Cortex of kidney (tissue), 1 donor: ENCODE measurements around the gene LEUTX.
"Not testable (repeated sequence)": the region's sequence is repeated elsewhere in the genome, so short reads cannot be mapped to it uniquely, and the experiment has no call there.

Experiments
- DNase-seq: peaks from one replicate; lab custom pipeline; 2025; lab: John Stamatoyannopoulos, UW

LEUTX gene, protein sequence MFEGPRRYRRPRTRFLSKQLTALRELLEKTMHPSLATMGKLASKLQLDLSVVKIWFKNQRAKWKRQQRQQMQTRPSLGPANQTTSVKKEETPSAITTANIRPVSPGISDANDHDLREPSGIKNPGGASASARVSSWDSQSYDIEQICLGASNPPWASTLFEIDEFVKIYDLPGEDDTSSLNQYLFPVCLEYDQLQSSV

DNA sequence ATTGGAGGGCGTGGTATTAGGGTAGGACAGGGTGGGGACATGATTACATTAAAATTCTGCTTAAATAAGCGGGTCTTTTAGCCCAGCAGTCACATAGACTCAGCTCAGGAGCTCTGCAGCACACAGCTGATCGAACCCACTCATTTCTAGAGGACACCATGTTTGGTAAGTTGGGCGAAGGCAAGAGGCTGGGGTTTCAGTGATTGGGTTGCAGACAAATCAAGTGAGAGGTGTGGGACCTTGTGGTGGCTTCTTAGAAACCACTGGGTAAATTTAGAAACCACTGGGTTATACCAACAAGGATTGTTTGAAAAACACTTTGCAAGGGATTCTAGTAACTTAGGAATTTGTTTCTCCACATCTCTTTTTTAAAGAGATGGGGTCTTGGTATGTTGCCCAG is at the start of gene LEUTX:
Gene LEUTX (plus strand): TSS at position 92 of the 400 bp plus-strand sequence. CDS start 67 bp downstream, at position 159.
- no peak for DNase-seq

DNA sequence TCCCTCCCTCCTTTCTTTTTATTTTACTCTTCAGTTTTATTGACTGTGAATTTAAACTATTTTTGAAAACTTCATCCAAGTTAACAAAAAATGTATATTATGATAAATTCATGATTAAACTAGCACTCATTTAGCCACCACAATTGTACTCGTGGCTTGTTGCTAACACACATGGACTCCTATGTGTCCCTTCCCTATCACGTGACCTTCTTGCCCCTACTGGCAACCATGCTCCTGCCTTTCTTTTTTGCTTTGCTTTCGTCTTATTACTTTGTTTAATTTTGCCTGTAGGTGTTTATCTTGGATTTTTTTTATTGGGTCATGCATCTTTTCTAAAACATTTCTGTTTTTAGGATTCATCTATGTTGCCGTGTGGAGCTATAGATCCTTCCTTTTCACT is 49.1 kb upstream of the LEUTX start:
- DNase-seq = no peak

DNA sequence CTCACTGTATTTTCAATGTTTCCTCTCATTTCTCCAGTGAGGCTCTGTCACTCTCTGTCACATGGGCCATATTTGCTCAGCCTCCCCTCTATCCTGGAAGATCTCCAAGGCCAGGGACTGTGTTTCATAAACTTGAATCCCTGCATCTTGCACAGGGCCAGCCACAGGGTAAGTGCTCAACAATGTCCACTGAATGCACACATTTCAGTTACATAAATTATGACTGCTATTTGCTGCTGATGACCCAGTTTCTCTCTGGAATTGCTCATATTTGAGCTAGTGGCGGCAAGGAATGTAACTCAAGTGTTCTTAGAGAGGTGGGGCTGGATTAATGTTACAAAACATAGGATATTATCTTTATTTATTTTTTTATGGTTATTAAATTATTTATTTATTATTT is 47.0 kb upstream of the LEUTX start:
- no peak for DNase-seq

DNA sequence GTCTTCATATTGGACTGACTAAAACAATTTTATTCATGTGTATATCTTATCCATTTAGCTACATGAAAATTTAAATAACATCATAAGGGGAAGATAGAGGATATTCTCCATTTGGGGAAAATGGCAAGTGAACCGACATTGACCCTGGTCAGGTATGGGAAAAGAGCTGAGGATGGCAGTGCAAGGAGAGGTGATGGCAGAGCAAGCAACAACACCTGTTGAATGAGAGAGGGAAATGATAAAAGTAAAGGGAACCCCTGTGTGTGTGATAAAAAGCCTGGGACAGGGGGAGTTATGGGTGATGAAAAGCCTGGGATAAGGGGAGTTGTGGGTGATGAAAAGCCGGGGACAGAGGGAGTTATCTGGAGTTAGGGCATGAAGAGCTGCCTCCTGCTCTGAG is 44.8 kb upstream of the LEUTX start:
- no peak for DNase-seq

DNA sequence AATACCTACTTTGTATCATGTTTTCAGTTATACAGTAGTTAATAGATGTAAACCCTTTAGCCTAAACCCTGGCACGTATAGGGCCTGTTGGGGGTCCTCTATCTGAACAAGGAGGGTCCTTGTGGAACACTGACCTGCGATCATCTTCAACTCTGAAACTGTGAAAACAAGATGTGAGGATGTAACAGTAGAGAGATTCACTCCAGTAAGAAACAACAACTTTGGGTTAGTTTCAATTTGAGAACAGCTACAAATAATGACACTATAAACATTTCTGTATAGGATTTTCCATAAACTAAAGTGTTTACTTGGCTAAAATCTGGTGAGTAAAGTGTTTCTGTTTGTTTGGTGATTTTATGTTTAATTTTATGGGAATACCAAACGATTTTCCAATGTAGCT is 43.0 kb upstream of the LEUTX start:
- no peak for DNase-seq

DNA sequence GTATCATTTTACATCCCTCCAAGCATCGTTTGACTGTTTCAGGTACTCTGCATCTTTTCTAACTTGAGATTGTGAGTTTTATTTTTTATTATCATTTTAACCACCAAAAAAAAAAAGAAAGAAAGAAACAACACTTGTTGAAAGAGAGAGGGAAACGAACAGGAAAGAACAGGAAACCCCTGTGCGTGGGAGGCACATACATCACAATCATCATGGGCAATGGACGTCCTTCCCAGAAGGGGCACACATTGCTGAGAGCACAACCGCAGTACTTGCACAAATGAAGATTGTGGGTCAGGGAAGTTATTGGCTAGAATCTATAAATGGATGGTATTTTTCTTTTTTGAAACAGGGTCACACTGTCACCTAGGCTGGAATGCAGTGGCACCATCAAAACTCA is 42.6 kb upstream of the LEUTX start:
- no peak for DNase-seq

DNA sequence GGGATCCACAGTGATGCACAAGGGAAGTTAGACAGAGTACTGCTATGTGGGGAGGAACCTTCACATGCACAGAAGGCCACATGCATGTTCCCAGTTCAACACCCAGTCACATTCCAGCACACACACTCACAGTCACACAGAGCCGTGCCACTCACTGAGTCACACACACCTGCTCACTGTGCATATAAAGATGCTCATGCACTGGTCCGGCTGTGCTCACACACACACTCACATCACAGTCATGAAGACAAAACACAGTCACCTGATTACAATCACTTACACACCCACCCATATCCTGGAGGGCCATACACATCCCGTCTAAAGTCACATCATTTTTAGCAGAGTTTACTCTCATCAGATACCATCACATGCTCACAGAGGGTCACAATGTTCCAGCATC is 41.3 kb upstream of the LEUTX start:
- DNase-seq = no peak

DNA sequence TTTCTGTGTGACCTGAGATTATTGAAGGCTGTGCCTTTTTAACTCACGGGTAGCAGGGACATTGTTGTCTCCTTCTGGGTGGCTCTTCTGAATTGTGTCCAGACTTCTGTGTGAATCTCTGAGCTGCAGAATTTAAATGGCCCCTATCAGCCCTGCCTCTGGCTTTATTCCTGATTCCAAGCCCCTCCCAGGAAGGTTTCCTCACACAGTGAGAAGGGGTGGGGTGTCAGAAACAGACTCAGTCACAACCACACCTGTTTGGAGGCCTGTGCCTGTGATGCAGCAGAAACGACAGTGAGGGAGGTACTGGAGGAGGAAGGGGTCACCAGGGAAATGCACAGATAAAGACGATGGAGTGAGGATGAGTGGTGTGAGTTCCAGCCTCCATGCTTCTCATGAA is 40.8 kb upstream of the LEUTX start, which contains the start of gene CLC:
Gene CLC (minus strand): TSS at position 139 of the 400 bp plus-strand sequence. CDS start 77 bp downstream, at position 62.
- no peak for DNase-seq

DNA sequence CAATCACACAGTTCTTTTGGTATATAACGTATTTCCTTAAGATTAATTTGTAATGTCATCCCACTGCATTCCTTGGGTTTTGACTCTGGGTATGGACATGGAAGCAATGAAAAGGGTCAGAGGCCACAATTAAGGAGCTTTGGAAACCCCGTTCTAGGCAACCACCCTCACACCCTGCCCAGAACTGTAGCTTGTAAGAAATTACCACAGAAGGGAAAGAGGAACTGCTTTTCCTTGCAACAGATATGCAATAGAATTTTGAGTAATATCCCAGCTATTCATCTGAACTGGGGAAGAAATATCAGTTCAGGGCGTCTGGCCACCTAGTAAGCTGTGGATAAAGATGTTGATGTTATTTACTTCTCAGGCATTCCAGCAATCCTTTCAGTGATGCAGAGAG is 39.8 kb upstream of the LEUTX start:
- DNase-seq = no peak

DNA sequence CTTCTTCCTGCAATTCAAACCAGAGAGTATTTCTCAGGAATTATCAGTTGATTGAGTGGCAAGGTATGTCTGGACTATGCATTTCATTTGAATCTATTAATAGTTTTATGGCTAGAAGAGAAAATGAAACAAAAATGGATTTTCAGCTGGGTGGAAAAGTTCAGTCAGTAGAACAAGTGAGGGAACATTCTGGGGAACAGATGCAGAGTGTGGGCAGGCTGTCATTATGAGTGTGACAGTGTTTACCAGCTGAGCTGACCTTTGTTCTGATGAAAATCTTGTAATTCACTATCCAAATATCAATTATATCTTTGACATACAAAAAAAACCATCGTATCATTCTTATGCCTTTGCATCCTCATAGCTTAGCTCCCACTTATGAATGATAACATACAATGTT is 38.3 kb upstream of the LEUTX start:
- no peak for DNase-seq

DNA sequence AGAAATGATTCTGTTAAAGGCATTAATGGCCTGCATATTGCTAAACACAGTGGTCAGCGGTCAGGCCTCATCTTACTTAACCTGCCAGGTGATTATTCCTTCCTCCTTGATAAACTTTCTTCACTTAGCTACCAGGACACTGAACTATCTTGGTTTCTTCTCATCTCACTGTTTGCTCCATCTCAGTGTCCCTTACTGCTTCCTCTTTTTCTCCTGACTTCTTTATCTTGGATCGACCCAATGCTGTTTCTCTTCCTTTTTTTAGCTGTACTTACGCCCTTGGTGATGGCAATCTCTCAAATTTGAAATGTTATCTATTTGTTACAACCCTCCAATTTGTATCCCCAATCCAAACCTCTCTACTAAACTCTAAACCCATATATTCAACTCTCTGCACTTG is 33.0 kb upstream of the LEUTX start:
- no peak for DNase-seq

DNA sequence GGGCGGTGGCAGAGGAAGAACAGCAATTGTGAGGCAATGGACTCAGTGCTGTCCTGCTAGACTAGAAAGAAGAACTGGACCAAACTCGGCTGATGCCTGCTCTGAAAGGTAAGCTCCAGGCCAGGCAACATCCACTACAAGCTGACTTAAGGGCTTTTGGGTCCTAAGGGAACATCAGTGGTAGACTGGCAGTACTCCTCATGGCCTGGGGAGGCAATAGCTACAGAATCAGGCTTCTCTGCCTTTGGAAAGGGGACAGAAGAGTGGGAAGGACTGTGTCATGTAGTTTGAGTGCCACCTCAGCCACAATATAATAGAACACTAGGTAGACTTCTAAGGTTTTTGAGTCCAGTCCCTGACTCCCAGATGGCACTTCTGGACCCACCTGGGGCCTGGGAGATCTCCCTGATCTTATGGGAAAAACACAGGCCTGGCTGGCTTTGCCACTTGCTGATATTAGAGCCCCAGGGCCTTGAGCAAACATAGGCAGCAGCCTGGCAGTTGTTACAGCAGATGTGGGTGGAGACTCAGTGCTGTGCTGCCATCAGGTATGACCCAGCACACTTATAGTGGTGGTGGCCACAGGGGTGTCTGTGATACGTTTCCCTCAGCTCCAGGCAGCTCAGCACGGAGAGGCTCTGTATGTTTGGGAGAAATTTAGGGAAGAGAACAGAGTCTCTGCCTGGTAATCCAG is 31.7 kb upstream of the LEUTX start:
- DNase-seq = no peak

DNA sequence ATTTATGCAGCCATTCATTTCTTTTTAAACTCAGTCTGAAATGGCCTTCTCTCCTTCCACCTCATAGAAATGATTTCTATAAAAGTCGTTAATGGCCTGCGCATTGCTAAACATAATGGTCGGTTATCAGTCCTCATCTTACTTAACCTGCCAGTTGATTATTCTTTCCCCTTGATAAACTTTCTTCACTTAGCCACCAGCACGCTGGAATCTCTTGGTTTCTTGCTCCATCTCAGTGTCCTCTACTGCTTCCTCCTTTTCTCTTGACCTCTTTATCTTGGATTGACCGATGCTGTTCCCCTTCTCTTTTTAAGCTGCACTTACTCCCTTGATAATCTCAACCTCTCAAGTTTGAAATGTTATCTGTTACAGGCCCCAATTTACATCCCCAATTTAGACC is 28.7 kb upstream of the LEUTX start:
- DNase-seq = no peak

DNA sequence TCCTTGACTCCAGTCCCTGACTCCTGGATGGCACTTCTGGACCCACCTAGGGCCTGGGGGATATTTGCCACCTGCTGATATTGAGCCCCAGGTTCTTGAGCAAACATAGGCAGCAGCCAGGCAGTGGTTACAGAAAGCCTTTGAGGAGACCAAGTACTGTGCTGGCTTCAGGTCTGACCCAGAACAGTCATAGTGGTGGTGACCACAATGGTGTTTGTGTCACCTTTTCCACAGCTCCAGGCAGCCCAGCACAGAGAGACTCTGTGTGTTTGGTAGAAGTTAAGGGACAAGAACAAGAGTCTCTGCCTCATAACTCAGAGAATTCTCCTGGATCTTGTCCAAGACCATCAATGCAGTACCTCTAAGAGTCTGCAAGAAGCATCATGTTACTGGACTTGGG is 26.3 kb upstream of the LEUTX start:
- DNase-seq = no peak

DNA sequence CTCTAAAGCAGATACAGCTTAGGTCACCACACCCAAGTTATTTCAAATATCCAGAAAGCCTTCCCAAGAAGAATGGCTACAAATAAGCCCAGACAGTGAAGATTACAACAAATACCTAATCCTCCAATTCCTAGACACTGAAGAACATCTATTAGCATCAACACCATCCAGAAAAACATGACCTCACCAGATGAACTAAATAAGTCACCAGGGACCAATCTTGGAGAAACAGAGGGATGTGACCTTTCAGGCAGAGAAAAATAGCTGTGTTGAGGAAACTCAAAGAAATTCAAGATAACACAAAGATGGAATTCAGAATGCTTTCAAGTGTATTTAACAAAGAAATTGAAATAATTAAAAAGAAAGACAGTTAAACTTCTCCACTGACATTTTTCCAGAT is 25.9 kb upstream of the LEUTX start:
- DNase-seq = no peak

DNA sequence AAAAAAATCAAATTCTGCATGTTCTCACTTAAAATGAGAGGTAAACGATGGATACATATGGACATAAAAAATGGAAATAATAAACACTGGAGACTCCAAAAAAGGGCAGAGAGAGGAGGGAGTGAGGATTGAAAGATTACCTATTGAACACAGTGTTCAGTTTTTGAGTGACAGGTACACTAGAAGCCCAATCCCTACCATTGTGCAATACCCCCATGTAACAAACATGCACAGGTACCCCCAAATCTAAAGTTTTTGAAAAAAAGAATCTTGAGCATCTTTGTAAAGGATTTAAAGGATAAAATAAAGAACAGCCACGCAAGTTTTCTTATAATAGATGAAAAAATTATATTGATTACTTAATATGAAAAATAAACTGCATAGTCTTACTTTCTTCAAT is 24.1 kb upstream of the LEUTX start:
- DNase-seq = no peak

DNA sequence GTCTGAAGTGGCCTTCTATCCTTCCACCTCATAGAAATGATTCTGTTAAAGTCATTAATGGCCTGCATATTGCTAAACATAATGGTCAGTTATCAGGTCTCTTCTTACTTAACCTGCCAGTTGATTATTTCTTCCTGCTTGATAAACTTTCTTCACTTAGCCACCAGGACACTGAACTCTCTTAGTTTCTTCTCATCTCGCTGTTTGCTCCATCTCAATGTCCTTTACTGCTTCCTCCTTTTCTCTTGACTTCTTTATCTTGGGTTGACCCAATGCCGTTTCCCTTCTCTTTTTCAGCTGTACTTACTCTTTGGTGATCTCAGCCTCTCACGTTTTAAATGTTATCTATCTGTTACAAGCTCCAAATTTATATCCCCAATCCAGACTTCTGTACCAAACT is 23.7 kb upstream of the LEUTX start:
- DNase-seq = no peak

DNA sequence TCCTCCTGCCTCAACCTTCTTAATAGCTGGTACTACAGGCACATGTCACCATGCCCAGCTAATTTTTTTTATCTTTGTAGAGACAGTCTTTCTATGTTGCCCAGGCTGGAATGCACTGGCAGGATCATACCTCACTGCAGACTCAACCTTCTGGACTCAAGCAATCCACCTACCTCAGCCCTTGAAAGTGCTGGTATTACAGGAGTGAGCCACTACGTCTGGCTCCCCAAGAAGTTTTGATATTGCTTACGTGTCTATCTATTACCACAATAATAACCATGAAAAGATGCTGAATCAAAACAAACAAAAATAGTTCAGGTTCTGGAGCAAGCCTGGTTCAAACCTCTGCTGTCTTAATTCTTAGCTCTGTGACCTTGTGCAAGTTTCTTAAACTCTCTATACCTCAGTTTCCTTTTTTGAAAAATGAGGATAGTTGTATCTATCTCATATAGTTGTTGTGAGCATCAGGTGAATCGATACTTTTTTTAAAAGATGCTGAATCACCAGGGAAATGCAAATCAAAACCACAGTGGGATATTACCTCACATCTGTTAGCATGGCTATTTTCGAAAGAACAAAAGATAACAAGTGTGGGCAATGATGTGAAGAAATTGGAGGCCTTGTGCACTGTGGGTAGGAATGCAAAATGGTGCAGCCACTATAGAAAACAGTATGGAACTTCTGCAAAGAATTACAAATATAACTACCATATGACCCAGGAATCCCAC is 19.0 kb upstream of the LEUTX start:
- no peak for DNase-seq

DNA sequence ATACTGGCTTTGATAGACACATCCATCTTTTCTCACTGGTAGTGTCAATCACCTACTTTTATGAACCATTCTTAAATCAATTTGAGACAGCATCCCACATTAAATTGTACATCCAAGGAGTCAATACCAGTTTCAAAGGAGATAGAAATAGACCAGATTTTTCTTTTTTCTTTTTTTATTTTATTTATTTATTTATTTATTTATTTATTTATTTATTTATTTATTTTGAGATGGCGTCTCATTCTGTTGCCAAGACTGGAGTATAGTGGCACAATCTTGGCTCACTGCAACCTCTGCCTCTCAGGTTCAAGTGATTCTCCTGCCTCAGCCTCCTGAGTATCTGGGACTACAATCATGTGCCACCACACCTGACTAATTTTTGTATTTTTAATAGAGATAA is 16.8 kb upstream of the LEUTX start:
- DNase-seq = not testable (repeated sequence)

DNA sequence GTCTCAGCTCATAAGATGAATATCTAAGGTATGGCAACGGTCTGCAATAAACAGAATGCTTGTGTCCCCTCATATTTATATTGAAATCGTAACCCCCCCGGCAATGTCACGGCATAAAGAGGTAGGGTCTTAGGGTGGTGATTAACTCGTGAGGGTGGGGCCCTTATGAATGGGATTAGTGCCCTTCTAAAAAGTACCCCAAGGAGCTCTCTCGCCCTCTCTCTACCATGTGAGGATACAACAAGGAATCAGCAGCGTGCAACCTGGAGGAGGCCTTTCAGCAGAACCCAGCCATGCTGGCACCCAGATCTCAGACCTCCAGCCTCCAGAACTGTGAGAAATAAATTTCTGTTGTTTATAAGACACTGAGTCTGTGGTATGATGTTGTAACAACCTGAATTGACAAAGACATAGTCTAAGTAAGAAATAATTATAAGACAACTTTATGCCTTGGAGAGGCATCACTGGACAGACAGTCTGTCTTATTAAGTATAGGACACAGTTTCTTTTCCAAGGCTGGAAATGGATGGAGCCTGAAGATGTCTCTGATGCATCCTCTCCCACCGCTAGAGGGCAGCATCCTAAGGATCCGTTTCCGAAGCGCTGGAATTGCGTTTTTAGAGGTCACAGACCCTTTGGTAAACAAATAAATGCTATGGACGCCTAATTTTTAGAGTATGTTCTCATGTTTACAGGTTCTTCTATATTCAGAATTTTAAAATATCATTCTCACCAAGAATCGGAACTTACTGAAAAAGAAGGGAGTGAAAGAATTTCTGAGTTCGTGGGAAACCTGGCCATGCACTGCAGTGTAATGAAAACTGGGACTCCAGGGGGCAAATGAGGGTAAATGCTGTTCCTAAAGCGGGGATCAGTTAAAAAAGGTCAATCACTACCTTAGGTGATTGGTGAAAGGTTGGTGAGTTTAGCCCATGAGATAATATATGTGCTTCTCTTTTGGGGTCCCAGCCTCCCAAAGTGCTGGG is 13.3 kb upstream of the LEUTX start:
- DNase-seq = no peak

DNA sequence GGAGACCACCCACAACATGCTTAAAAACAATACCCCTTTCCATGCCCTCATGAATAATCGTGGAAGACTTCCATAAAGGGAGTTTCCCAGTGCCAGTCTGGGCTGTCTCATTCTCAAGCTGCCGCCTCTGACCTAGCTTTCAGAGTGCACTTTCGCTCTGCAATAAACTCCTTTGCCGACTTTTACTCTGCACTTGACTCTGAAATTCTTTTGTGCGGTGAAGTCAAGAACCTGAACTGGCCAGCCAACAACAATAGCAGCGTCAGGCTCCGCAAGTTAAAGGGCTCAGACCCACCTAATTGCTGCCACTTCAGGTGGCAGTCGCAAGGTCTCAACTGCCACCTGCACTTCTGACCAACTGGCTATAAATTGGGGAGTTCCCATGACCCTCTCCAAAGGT is 10.3 kb upstream of the LEUTX start:
- no peak for DNase-seq

DNA sequence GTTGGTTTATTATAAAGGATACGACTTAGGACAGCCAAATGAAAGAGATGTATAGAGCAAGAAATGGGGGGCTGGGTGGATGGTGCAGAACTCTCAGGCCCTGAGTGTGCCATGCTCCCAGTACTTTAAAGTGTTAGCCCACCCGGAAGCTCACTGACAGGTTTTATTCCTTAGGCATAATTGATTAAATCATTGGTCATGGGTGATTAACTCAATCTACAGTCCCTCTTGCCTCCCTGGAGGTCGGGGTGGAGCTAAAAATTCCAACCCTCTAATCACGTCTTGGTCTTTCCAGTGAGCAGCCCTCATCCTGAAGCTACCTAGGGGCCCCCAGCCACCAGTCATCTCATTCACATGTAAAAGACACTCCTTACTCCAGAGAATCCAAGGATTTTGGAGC is 9.9 kb upstream of the LEUTX start:
- no peak for DNase-seq
